DMS79 (cell line): ENCODE measurements around the gene RFX5.
"Not testable (repeated sequence)": the region's sequence is repeated elsewhere in the genome, so short reads cannot be mapped to it uniquely, and the experiment has no call there.

ENCODE experiments used
- DNase-seq: peaks from one replicate; lab custom pipeline; 2025; lab: John Stamatoyannopoulos, UW

RFX5 gene

GRCh38 chr1:151346769-151347522 lies at the start of gene RFX5:
Gene RFX5, minus strand, starts transcription at chr1:151347252. Its CDS starts 932 bp downstream, at chr1:151346320.
- peak; percentile 94 for DNase-seq

GRCh38 chr1:151396265-151396664 lies 49.2 kb upstream of the RFX5 start:
- DNase-seq, result not testable (repeated sequence)

GRCh38 chr1:151393583-151393982 lies 46.5 kb upstream of the RFX5 start:
- no peak for DNase-seq

- no peak for DNase-seq
These were observed 44.1 kb upstream of the RFX5 start for GRCh38 chr1:151391079-151391563.

- not testable (repeated sequence) for DNase-seq
These were observed 43.4 kb upstream of the RFX5 start for GRCh38 chr1:151390221-151391078.

GRCh38 chr1:151386002-151386401 lies 39.0 kb upstream of the RFX5 start:
- DNase-seq, result no peak

- DNase-seq, result no peak
These were observed 37.5 kb upstream of the RFX5 start for GRCh38 chr1:151384584-151384983.

- DNase-seq, result peak; percentile 98
These were observed 30.3 kb upstream of the RFX5 start for GRCh38 chr1:151377150-151377884.

GRCh38 chr1:151373196-151373595 lies 26.1 kb upstream of the RFX5 start:
- no peak for DNase-seq

GRCh38 chr1:151372058-151372934 lies 25.2 kb upstream of the RFX5 start, which contains the start of gene SELENBP1:
Gene SELENBP1, minus strand, starts transcription at chr1:151372705. Its CDS starts 64 bp downstream, at chr1:151372641.
- DNase-seq, result peak; percentile 82

GRCh38 chr1:151371370-151372057 lies 24.5 kb upstream of the RFX5 start:
- DNase-seq, result peak; percentile 71

GRCh38 chr1:151370211-151370911 lies 23.3 kb upstream of the RFX5 start:
- DNase-seq, result no peak

GRCh38 chr1:151369621-151370048 lies 22.6 kb upstream of the RFX5 start:
- no peak for DNase-seq

- DNase-seq, result no peak
These were observed 22.2 kb upstream of the RFX5 start for GRCh38 chr1:151369302-151369610.

- DNase-seq, result peak; percentile 84
These were observed 21.6 kb upstream of the RFX5 start for GRCh38 chr1:151368393-151369301.

- DNase-seq, result no peak
These were observed 20.8 kb upstream of the RFX5 start for GRCh38 chr1:151367658-151368392.

GRCh38 chr1:151364996-151365395 lies 17.9 kb upstream of the RFX5 start:
- DNase-seq, result no peak
